ELR (cell line): ENCODE measurements around the gene ELL2.
"Not testable (repeated sequence)": the region's sequence is repeated elsewhere in the genome, so short reads cannot be mapped to it uniquely, and the experiment has no call there.

Experiments used
- DNase-seq: peaks from one replicate; pipeline ENCODE4 v3.0.0-alpha.2; 2015; ENCODE audit warnings: low read depth

Gene ELL2

GRCh38 chr5:95838001-95838520, 123.6 kb downstream of the ELL2 start:
- no peak for DNase-seq

GRCh38 chr5:95837492-95837891, 124.2 kb downstream of the ELL2 start:
- no peak for DNase-seq

GRCh38 chr5:95836971-95837370, 124.7 kb downstream of the ELL2 start:
- not testable (repeated sequence) for DNase-seq

GRCh38 chr5:95836544-95836943, 125.1 kb downstream of the ELL2 start:
- DNase-seq, result no peak

- DNase-seq, result peak; percentile 32
These were observed 125.8 kb downstream of the ELL2 start for GRCh38 chr5:95835682-95836385.
